HEK293 (cell line): Measurements from ENCODE around the gene ZFP36L1.
A peak's percentile ranks its signal among the peaks of the same experiment; 100 is the strongest.

Source experiments
- CTCF ChIA-PET: fragments of 350-600 bp; formaldehyde crosslinking; extraction: SDS; loops from one replicate; lab custom pipeline; 2021; ENCODE audit warnings: antibody characterized with exemption; lab: Yijun Ruan, JAX
- POLR2A ChIA-PET: fragments of 300-600 bp; formaldehyde crosslinking; extraction: SDS; loops from one replicate; lab custom pipeline; 2020; ENCODE audit warnings: antibody characterized with exemption, inconsistent platforms; lab: Yijun Ruan, JAX
- H3K27ac ChIP-seq: fragments of 200-500 bp; sonication (Bioruptor generic); 2 replicates; pipeline ENCODE4 v1.5.1; 2014; ENCODE audit warnings: low read depth, low read length, control low read depth, inconsistent platforms; ENCODE audit errors: extremely low read depth
- H3K36me3 ChIP-seq, 2 experiments: fragments of 200-500 bp in 1 of 2; sonication (Bioruptor generic) in 1 of 2; 1 replicate in 1 of 2; 2 replicates in 1 of 2; pipeline ENCODE4 v1.5.1; 2014 to 2017; ENCODE audit warnings: inconsistent platforms in 2 of 2, low read length in 2 of 2; ENCODE audit not compliant: control insufficient read depth in 2 of 2, insufficient read depth in 1 of 2
- H3K4me1 ChIP-seq: fragments of 200-500 bp; sonication (Bioruptor generic); 2 replicates; pipeline ENCODE4 v1.5.1; 2014; ENCODE audit warnings: mild to moderate bottlenecking, low read length, inconsistent platforms; ENCODE audit not compliant: control insufficient read depth, insufficient read depth
- H3K4me3 ChIP-seq: 2 replicates; pipeline ENCODE4 v1.5.1; 2011; ENCODE audit warnings: low read depth, mild to moderate bottlenecking, control low read depth, low read length, moderate library complexity
- H3K9me3 ChIP-seq: fragments of 200-500 bp; sonication (Bioruptor generic); 2 replicates; pipeline ENCODE4 v1.5.1; 2014; ENCODE audit warnings: low read depth, low read length, inconsistent platforms; ENCODE audit not compliant: control insufficient read depth, insufficient read depth
- GFI1B ChIP-seq: fragments of 450-650 bp; formaldehyde crosslinking; IDR thresholded peaks from 2 replicates; pipeline ENCODE4 v1.5.1; 2016; ENCODE audit warnings: missing biosample characterization, missing genetic modification characterization
- GLI4 ChIP-seq: fragments of 450-650 bp; formaldehyde crosslinking; IDR thresholded peaks from 2 replicates; pipeline ENCODE4 v1.5.1; 2016; ENCODE audit warnings: missing biosample characterization, missing genetic modification characterization
- HOXD13 ChIP-seq: sonication (generic); formaldehyde crosslinking; IDR thresholded peaks from 2 replicates; pipeline ENCODE4 v1.8.0; 2022; ENCODE audit warnings: missing genetic modification reagents, borderline replicate concordance
- KLF10 ChIP-seq: fragments of 450-650 bp; IDR thresholded peaks from 2 replicates; pipeline ENCODE4 v1.5.1; 2018; ENCODE audit warnings: missing biosample characterization, mild to moderate bottlenecking, missing genetic modification characterization
- MEIS1 ChIP-seq: sonication (generic); formaldehyde crosslinking; IDR thresholded peaks from 2 replicates; pipeline ENCODE4 v1.8.1; 2022; ENCODE audit warnings: missing genetic modification reagents, mild to moderate bottlenecking, borderline replicate concordance
- MZF1 ChIP-seq: fragments of 450-650 bp; formaldehyde crosslinking; IDR thresholded peaks from 2 replicates; pipeline ENCODE4 v1.5.1; 2017; ENCODE audit warnings: missing biosample characterization, missing genetic modification characterization, borderline replicate concordance
- ZFHX2 ChIP-seq: fragments of 450-650 bp; formaldehyde crosslinking; conservative IDR thresholded peaks from 2 replicates; pipeline ENCODE4 v1.5.1; 2016; ENCODE audit warnings: missing biosample characterization, missing genetic modification characterization
- ZIC2 ChIP-seq: fragments of 450-650 bp; formaldehyde crosslinking; IDR thresholded peaks from 2 replicates; pipeline ENCODE4 v1.5.1; 2016; ENCODE audit warnings: missing biosample characterization, missing genetic modification characterization
- ZNF146 ChIP-seq: fragments of 450-650 bp; formaldehyde crosslinking; IDR thresholded peaks from 2 replicates; pipeline ENCODE4 v1.5.1; 2016; ENCODE audit warnings: missing biosample characterization, missing genetic modification characterization
- ZNF155 ChIP-seq: fragments of 450-650 bp; formaldehyde crosslinking; IDR thresholded peaks from 2 replicates; pipeline ENCODE4 v1.5.1; 2016; ENCODE audit warnings: missing biosample characterization, missing genetic modification characterization
- ZNF19 ChIP-seq: fragments of 450-650 bp; formaldehyde crosslinking; IDR thresholded peaks from 2 replicates; pipeline ENCODE4; 2016; ENCODE audit warnings: missing biosample characterization, missing genetic modification characterization, low read depth
- ZNF248 ChIP-seq: fragments of 450-650 bp; formaldehyde crosslinking; IDR thresholded peaks from 2 replicates; pipeline ENCODE4 v1.5.1; 2017; ENCODE audit warnings: missing biosample characterization, missing genetic modification characterization
- ZNF292 ChIP-seq: fragments of 450-650 bp; formaldehyde crosslinking; IDR thresholded peaks from 2 replicates; pipeline ENCODE4 v1.5.1; 2016; ENCODE audit warnings: low read depth, missing biosample characterization, missing genetic modification characterization, borderline replicate concordance
- ZNF311 ChIP-seq: fragments of 450-650 bp; formaldehyde crosslinking; IDR thresholded peaks from 2 replicates; pipeline ENCODE4 v1.5.1; 2017; ENCODE audit warnings: missing biosample characterization, missing genetic modification characterization, borderline replicate concordance
- ZNF350 ChIP-seq: fragments of 450-650 bp; formaldehyde crosslinking; IDR thresholded peaks from 2 replicates; pipeline ENCODE4 v1.5.0; 2017; ENCODE audit warnings: missing biosample characterization, mild to moderate bottlenecking, missing genetic modification characterization
- ZNF354C ChIP-seq: fragments of 450-650 bp; formaldehyde crosslinking; IDR thresholded peaks from 2 replicates; pipeline ENCODE4 v1.5.1; 2016; ENCODE audit warnings: missing biosample characterization, missing genetic modification characterization, low read depth, borderline replicate concordance
- ZNF391 ChIP-seq: fragments of 450-650 bp; formaldehyde crosslinking; IDR thresholded peaks from 2 replicates; pipeline ENCODE4 v1.5.1; 2016; ENCODE audit warnings: low read depth, missing biosample characterization, missing genetic modification characterization, borderline replicate concordance
- ZNF394 ChIP-seq: fragments of 450-650 bp; formaldehyde crosslinking; IDR thresholded peaks from 2 replicates; pipeline ENCODE4 v1.5.1; 2016; ENCODE audit warnings: missing biosample characterization, missing genetic modification characterization, mild to moderate bottlenecking, moderate library complexity, borderline replicate concordance
- ZNF558 ChIP-seq: fragments of 450-650 bp; formaldehyde crosslinking; IDR thresholded peaks from 2 replicates; pipeline ENCODE4 v1.5.1; 2016; ENCODE audit warnings: missing biosample characterization, missing genetic modification characterization
- ZNF610 ChIP-seq: fragments of 450-650 bp; formaldehyde crosslinking; IDR thresholded peaks from 2 replicates; pipeline ENCODE4 v1.5.1; 2016; ENCODE audit warnings: missing biosample characterization, missing genetic modification characterization, borderline replicate concordance
- ZNF626 ChIP-seq: fragments of 450-650 bp; sonication (Bioruptor Pico); formaldehyde crosslinking; IDR thresholded peaks from 2 replicates; pipeline ENCODE4 v1.5.1; 2018; ENCODE audit warnings: missing biosample characterization, missing genetic modification characterization, inconsistent platforms
- ZNF664 ChIP-seq: fragments of 450-650 bp; formaldehyde crosslinking; IDR thresholded peaks from 2 replicates; pipeline ENCODE4 v1.5.1; 2016; ENCODE audit warnings: missing biosample characterization, missing genetic modification characterization
- ZNF677 ChIP-seq: fragments of 450-650 bp; IDR thresholded peaks from 2 replicates; pipeline ENCODE4 v1.5.0; 2018; ENCODE audit warnings: missing biosample characterization, mild to moderate bottlenecking, missing genetic modification characterization, moderate library complexity
- ZNF747 ChIP-seq: fragments of 450-650 bp; formaldehyde crosslinking; IDR thresholded peaks from 2 replicates; pipeline ENCODE4 v1.5.1; 2016; ENCODE audit warnings: missing biosample characterization, missing genetic modification characterization
- ZNF768 ChIP-seq: fragments of 450-650 bp; formaldehyde crosslinking; IDR thresholded peaks from 2 replicates; pipeline ENCODE4 v1.5.1; 2018; ENCODE audit warnings: missing biosample characterization, mild to moderate bottlenecking, missing genetic modification characterization
- ZNF837 ChIP-seq: fragments of 450-650 bp; formaldehyde crosslinking; IDR thresholded peaks from 2 replicates; pipeline ENCODE4 v1.5.1; 2016; ENCODE audit warnings: missing biosample characterization, missing genetic modification characterization
- TF ChIP-seq, protein P1 (sequence below): fragments of 450-650 bp; formaldehyde crosslinking; IDR thresholded peaks from 2 replicates; pipeline ENCODE4 v1.5.1; 2016; ENCODE audit warnings: missing biosample characterization, missing genetic modification characterization
- TF ChIP-seq, protein P2 (sequence below): fragments of 450-650 bp; formaldehyde crosslinking; IDR thresholded peaks from 2 replicates; pipeline ENCODE4 v1.5.1; 2016; ENCODE audit warnings: missing biosample characterization, missing genetic modification characterization
- TF ChIP-seq, protein P3 (sequence below): sonication (generic); formaldehyde crosslinking; IDR thresholded peaks from 2 replicates; pipeline ENCODE4 v1.8.1; 2022; ENCODE audit warnings: mild to moderate bottlenecking, moderate library complexity, missing genetic modification reagents
- TF ChIP-seq, protein P4 (sequence below): fragments of 450-650 bp; formaldehyde crosslinking; IDR thresholded peaks from 2 replicates; pipeline ENCODE4 v1.5.1; 2016; ENCODE audit warnings: missing biosample characterization, missing genetic modification characterization, borderline replicate concordance
- TF ChIP-seq, protein P5 (sequence below): fragments of 450-650 bp; formaldehyde crosslinking; IDR thresholded peaks from 2 replicates; pipeline ENCODE4 v1.5.1; 2016; ENCODE audit warnings: missing biosample characterization, missing genetic modification characterization

Gene ZFP36L1

DNA sequence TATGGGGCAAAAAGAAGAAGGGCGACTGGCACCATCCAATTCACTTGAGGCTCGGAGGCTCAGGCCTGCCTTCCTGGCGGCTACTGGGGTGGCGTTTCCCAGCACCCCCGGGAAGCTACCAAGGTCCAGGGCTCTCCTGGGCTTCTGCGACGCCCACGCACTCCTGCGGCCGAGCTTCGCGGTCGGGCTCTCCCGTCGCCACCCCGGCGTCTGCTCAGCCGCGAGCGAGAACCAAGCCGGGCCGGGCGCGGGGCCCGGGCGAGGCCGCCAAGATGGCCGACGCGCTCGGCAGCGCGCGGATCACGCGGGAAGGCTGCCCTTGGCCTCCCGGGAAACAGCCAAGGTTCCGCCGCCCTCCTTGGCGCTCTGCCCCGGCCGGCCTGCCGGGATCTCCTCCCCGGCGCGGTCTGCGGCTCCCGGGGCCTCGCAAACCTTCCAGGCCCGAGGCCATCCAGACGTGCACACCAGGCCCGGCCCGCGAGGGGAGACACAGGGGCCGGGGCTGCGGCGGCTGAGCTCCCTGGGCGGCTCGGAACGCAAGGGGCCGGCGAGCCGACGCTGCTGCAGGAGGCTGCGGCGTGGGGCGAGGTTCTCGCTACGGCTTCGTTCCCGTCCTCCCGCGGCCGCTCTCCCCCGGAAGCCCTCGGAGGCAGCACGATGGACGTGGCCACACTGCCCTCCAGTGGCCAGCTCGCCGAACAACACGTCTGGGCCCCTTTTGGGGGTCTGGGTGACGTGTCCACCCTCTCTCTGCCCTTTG lies 23.5 kb upstream of the ZFP36L1 start:
- CTCF ChIA-PET: interaction anchor here (0.5 to 5.0 kb wide), 40 partner anchors 8 to 982 kb away, joined by 3 to 57 read pairs (median 4); no protein-coding TSS in a partner anchor
- no peaks in the 10 kb centered on the region for H3K9me3 ChIP-seq
- H3K27ac ChIP-seq: peak overlapping the region; percentile 98
- peak overlapping the region; percentile 49 for H3K4me3 ChIP-seq
- H3K4me1 ChIP-seq: peaks cover 22% of the 10 kb centered on the region
- H3K36me3 ChIP-seq: no peaks in the 10 kb centered on the region
- POLR2A ChIA-PET: interaction anchor here (1.2 to 1.3 kb wide), 2 partner anchors 20 to 23 kb away, joined by 4 to 6 read pairs; partner anchors contain the start of gene ZFP36L1
- TF ChIP-seq, protein P1, sequence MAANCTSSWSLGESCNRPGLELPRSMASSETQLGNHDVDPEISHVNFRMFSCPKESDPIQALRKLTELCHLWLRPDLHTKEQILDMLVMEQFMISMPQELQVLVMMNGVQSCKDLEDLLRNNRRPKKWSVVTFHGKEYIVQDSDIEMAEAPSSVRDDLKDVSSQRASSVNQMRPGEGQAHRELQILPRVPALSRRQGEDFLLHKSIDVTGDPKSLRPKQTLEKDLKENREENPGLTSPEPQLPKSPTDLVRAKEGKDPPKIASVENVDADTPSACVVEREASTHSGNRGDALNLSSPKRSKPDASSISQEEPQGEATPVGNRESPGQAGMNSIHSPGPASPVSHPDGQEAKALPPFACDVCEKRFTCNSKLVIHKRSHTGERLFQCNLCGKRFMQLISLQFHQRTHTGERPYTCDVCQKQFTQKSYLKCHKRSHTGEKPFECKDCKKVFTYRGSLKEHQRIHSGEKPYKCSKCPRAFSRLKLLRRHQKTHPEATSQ (tag by site-specific recombination): peak; percentile 82; the same call in 1 of the 2 replicates
- TF ChIP-seq ZNF747: no peak
- 0 out of 2 replicates have a peak, but pooled peaks have one; percentile 35 for TF ChIP-seq HOXD13
- 0 out of 2 replicates have a peak, but pooled peaks have one; percentile 34 for TF ChIP-seq MZF1
- TF ChIP-seq ZNF146 (tag by site-specific recombination): no peak
- no peak for TF ChIP-seq ZNF391
- TF ChIP-seq ZNF248 (tag by site-specific recombination): no peak
- TF ChIP-seq, protein P2, sequence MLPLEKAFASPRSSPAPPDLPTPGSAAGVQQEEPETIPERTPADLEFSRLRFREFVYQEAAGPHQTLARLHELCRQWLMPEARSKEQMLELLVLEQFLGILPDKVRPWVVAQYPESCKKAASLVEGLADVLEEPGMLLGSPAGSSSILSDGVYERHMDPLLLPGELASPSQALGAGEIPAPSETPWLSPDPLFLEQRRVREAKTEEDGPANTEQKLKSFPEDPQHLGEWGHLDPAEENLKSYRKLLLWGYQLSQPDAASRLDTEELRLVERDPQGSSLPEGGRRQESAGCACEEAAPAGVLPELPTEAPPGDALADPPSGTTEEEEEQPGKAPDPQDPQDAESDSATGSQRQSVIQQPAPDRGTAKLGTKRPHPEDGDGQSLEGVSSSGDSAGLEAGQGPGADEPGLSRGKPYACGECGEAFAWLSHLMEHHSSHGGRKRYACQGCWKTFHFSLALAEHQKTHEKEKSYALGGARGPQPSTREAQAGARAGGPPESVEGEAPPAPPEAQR (tag by site-specific recombination): no peak
- TF ChIP-seq, protein P3, sequence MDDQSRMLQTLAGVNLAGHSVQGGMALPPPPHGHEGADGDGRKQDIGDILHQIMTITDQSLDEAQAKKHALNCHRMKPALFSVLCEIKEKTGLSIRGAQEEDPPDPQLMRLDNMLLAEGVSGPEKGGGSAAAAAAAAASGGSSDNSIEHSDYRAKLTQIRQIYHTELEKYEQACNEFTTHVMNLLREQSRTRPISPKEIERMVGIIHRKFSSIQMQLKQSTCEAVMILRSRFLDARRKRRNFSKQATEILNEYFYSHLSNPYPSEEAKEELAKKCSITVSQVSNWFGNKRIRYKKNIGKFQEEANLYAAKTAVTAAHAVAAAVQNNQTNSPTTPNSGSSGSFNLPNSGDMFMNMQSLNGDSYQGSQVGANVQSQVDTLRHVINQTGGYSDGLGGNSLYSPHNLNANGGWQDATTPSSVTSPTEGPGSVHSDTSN (CRISPR knock-in tag): peak; percentile 77
- TF ChIP-seq MEIS1: peak; percentile 21; the same call in 1 of the 2 replicates
- no peak for TF ChIP-seq ZNF155 (tag by site-specific recombination)
- no peak for TF ChIP-seq ZNF626 (tag by site-specific recombination)
- TF ChIP-seq KLF10 (tag by site-specific recombination): peak; percentile 32; the same call in 1 of the 2 replicates
- TF ChIP-seq ZNF354C (tag by site-specific recombination): no peak
- no peak for TF ChIP-seq ZNF311 (tag by site-specific recombination)
- TF ChIP-seq ZFHX2 (tag by site-specific recombination): peak; percentile 27; the same call in 1 of the 2 replicates
- no peak for TF ChIP-seq ZNF558 (tag by site-specific recombination)
- TF ChIP-seq ZNF350 (tag by site-specific recombination): no peak
- no peak for TF ChIP-seq ZNF664 (tag by site-specific recombination)
- TF ChIP-seq ZNF19: no peak
- TF ChIP-seq, protein P4, sequence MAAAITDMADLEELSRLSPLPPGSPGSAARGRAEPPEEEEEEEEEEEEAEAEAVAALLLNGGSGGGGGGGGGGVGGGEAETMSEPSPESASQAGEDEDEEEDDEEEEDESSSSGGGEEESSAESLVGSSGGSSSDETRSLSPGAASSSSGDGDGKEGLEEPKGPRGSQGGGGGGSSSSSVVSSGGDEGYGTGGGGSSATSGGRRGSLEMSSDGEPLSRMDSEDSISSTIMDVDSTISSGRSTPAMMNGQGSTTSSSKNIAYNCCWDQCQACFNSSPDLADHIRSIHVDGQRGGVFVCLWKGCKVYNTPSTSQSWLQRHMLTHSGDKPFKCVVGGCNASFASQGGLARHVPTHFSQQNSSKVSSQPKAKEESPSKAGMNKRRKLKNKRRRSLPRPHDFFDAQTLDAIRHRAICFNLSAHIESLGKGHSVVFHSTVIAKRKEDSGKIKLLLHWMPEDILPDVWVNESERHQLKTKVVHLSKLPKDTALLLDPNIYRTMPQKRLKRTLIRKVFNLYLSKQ (tag by site-specific recombination): no peak
- peak; percentile 52; the same call in 1 of the 2 replicates for TF ChIP-seq ZNF394
- peak; percentile 62 for TF ChIP-seq ZIC2 (tag by site-specific recombination)
- no peak for TF ChIP-seq ZNF677 (tag by site-specific recombination)
- peak; percentile 70; the same call in 1 of the 2 replicates for TF ChIP-seq ZNF610
- no peak for TF ChIP-seq GLI4 (tag by site-specific recombination)
- no peak for TF ChIP-seq GFI1B (tag by site-specific recombination)
- no peak for TF ChIP-seq ZNF837
- no peak for TF ChIP-seq ZNF292
- no peak for TF ChIP-seq ZNF768
- TF ChIP-seq, protein P5, sequence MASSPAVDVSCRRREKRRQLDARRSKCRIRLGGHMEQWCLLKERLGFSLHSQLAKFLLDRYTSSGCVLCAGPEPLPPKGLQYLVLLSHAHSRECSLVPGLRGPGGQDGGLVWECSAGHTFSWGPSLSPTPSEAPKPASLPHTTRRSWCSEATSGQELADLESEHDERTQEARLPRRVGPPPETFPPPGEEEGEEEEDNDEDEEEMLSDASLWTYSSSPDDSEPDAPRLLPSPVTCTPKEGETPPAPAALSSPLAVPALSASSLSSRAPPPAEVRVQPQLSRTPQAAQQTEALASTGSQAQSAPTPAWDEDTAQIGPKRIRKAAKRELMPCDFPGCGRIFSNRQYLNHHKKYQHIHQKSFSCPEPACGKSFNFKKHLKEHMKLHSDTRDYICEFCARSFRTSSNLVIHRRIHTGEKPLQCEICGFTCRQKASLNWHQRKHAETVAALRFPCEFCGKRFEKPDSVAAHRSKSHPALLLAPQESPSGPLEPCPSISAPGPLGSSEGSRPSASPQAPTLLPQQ (tag by site-specific recombination): peak; percentile 78
